ENCODE data around the gene KCNN3.
A peak's percentile ranks its signal among the peaks of the same experiment; 100 is the strongest.

KCNN3 gene

DNA sequence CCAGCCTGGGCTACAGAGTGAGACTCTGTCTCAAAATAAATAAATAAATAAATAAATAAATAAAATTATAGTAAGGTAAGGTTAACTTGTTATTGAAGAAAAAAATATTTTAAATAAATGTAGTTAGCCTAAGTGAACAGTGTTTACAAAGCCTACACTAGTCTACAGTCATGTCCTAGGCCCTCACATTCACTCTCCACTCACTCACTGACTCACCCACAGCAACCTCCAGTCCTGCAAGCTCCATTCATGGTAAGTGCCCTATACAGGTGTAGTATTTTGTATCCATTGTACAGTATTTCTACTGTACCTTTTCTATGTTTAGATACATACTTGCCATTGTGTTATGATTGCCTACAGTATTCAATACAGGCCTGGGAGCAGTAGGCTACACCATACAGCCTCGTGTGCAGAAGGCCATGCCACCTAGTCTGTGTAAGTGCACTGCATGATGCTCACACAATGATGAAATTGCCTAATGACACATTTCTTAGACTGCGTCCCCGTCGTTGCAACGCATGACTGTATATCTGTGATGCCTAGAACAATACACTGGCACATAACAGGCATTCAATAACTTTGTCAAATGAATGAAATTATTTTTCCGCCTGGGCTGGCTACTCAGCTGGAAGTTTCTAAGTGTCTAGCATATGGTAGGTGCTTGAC is 14.8 kb downstream of the KCNN3 start:
- no peak overlapping the region for H3K27ac ChIP-seq (ENCODE audit: extremely low read depth, low read depth, low read length)
- POLR2A ChIA-PET: interaction anchor here (1.3 kb wide), 1 partner anchor 15 kb away, joined by 3 read pairs; the partner anchor contains the start of gene KCNN3

DNA sequence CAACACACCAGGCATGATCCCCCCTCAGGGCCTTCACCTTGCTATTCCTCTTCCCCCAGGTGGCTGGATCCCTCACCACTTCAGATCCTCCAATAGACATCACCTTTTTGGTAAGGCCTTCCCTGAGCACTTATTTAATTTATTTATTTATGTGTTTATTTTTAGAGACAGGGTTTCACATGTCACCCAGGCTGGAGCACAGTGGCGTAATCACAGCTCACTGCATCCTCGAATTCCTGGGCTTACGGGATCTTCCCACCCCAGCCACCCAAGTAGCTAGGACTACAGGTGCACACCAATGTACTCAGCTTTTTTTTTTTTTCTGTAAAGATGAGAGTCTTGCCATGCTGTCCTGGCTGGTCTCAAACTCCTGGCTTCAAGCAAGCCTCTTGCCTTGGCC is 17.2 kb downstream of the KCNN3 start:
- ChIA-PET CTCF (interaction anchor here (0.6 kb wide), 1 partner anchor 180 kb away, joined by 3 read pairs; no protein-coding TSS in a partner anchor), POLR2A (interaction anchor here (0.6 kb wide), 1 partner anchor 219 kb away, joined by 3 read pairs; no protein-coding TSS in a partner anchor)
- H3K4me3 ChIP-seq (ENCODE audit: low read depth, low read length): no peak overlapping the region
- no peaks in the 10 kb centered on the region for H3K4me1 ChIP-seq (ENCODE audit: control insufficient read depth, insufficient read depth, low read length)
- TF ChIP-seq ZNF239 (tag by site-specific recombination; IDR thresholded peaks at IDR 0.05) (no peak), ZBTB17 (tag by site-specific recombination; IDR thresholded peaks at IDR 0.05) (no peak), ZNF473 (tag by site-specific recombination; IDR thresholded peaks at IDR 0.05) (no peak), ZNF274 (IDR thresholded peaks at IDR 0.05; ENCODE audit: low read length) (no peak), ZNF274 (tag by site-specific recombination; IDR thresholded peaks at IDR 0.05; ENCODE audit: borderline replicate concordance) (no peak), IKZF3 (tag by site-specific recombination; IDR thresholded peaks at IDR 0.05) (no peak), ZFP69B (tag by site-specific recombination; IDR thresholded peaks at IDR 0.05) (no peak), ZBTB1 (tag by site-specific recombination; IDR thresholded peaks at IDR 0.05) (no peak)
- TF ChIP-seq, protein P1, sequence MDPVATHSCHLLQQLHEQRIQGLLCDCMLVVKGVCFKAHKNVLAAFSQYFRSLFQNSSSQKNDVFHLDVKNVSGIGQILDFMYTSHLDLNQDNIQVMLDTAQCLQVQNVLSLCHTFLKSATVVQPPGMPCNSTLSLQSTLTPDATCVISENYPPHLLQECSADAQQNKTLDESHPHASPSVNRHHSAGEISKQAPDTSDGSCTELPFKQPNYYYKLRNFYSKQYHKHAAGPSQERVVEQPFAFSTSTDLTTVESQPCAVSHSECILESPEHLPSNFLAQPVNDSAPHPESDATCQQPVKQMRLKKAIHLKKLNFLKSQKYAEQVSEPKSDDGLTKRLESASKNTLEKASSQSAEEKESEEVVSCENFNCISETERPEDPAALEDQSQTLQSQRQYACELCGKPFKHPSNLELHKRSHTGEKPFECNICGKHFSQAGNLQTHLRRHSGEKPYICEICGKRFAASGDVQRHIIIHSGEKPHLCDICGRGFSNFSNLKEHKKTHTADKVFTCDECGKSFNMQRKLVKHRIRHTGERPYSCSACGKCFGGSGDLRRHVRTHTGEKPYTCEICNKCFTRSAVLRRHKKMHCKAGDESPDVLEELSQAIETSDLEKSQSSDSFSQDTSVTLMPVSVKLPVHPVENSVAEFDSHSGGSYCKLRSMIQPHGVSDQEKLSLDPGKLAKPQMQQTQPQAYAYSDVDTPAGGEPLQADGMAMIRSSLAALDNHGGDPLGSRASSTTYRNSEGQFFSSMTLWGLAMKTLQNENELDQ (tag by site-specific recombination; IDR thresholded peaks at IDR 0.05; ENCODE audit: low read depth): no peak
- TF ChIP-seq, protein P2, sequence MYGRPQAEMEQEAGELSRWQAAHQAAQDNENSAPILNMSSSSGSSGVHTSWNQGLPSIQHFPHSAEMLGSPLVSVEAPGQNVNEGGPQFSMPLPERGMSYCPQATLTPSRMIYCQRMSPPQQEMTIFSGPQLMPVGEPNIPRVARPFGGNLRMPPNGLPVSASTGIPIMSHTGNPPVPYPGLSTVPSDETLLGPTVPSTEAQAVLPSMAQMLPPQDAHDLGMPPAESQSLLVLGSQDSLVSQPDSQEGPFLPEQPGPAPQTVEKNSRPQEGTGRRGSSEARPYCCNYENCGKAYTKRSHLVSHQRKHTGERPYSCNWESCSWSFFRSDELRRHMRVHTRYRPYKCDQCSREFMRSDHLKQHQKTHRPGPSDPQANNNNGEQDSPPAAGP (tag by site-specific recombination; IDR thresholded peaks at IDR 0.05): no peak
- no peak overlapping the region for H3K27ac ChIP-seq (ENCODE audit: extremely low read depth, low read depth, low read length)
- H3K9me3 ChIP-seq (ENCODE audit: control insufficient read depth, insufficient read depth, low read depth, low read length): no peaks in the 10 kb centered on the region
- H3K36me3 ChIP-seq (ENCODE audit: control insufficient read depth in 2 of 2, insufficient read depth in 1 of 2, low read length in 2 of 2): no peaks in the 10 kb centered on the region

More for the DNA sequence above, 14.8 kb downstream of the KCNN3 start:
- H3K36me3 ChIP-seq (ENCODE audit: control insufficient read depth in 2 of 2, insufficient read depth in 1 of 2, low read length in 2 of 2): no peaks in the 10 kb centered on the region
- H3K4me1 ChIP-seq (ENCODE audit: control insufficient read depth, insufficient read depth, low read length): no peaks in the 10 kb centered on the region
- no peaks in the 10 kb centered on the region for H3K9me3 ChIP-seq (ENCODE audit: control insufficient read depth, insufficient read depth, low read depth, low read length)
- H3K4me3 ChIP-seq (ENCODE audit: low read depth, low read length): no peak overlapping the region
- TF ChIP-seq WT1 (tag by site-specific recombination; IDR thresholded peaks at IDR 0.05): no peak
- no peak for TF ChIP-seq ZNF248 (tag by site-specific recombination; IDR thresholded peaks at IDR 0.05)
- TF ChIP-seq ZNF747 (tag by site-specific recombination; IDR thresholded peaks at IDR 0.05): no peak
- TF ChIP-seq ZNF16 (tag by site-specific recombination; IDR thresholded peaks at IDR 0.05; ENCODE audit: low read depth): no peak
- CTCF ChIA-PET: interaction anchor here (0.7 to 1.5 kb wide), 3 partner anchors 10 to 84 kb away, joined by 3 to 4 read pairs (median 4); partner anchors contain the start of gene KCNN3

GRCh38 chr1:154851392-154852177 is 18.5 kb downstream of the KCNN3 start:
- Histone ChIP-seq H3K4me1 (ENCODE audit: control insufficient read depth, insufficient read depth, low read length) (no peaks in the 10 kb centered on the region), H3K36me3 (ENCODE audit: control insufficient read depth in 2 of 2, insufficient read depth in 1 of 2, low read length in 2 of 2) (no peaks in the 10 kb centered on the region), H3K9me3 (ENCODE audit: control insufficient read depth, insufficient read depth, low read depth, low read length) (no peaks in the 10 kb centered on the region), H3K4me3 (ENCODE audit: low read depth, low read length) (no peak overlapping the region), H3K27ac (ENCODE audit: extremely low read depth, low read depth, low read length) (no peak overlapping the region)
- ChIA-PET CTCF (interaction anchor here (0.7 kb wide), 1 partner anchor 22 kb away, joined by 3 read pairs; no protein-coding TSS in a partner anchor), POLR2A (no interaction called here)
- no peak for TF ChIP-seq ZNF529 (tag by site-specific recombination; IDR thresholded peaks at IDR 0.05; ENCODE audit: insufficient replicate concordance)
- TF ChIP-seq ZNF837 (tag by site-specific recombination; IDR thresholded peaks at IDR 0.05): no peak
- no peak for TF ChIP-seq ZNF23 (tag by site-specific recombination; IDR thresholded peaks at IDR 0.05; ENCODE audit: borderline replicate concordance)
- no peak for TF ChIP-seq ZNF626 (tag by site-specific recombination; IDR thresholded peaks at IDR 0.05)
- peak; percentile 15; the same call in 1 of the 2 replicates for TF ChIP-seq ZFHX2 (tag by site-specific recombination; conservative IDR thresholded peaks at IDR 0.05)
- TF ChIP-seq, protein P3, sequence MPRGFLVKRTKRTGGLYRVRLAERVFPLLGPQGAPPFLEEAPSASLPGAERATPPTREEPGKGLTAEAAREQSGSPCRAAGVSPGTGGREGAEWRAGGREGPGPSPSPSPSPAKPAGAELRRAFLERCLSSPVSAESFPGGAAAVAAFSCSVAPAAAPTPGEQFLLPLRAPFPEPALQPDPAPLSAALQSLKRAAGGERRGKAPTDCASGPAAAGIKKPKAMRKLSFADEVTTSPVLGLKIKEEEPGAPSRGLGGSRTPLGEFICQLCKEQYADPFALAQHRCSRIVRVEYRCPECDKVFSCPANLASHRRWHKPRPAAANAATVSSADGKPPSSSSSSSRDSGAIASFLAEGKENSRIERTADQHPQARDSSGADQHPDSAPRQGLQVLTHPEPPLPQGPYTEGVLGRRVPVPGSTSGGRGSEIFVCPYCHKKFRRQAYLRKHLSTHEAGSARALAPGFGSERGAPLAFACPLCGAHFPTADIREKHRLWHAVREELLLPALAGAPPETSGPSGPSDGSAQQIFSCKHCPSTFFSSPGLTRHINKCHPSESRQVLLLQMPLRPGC (tag by site-specific recombination; IDR thresholded peaks at IDR 0.05): no peak
- TF ChIP-seq KLF16 (tag by site-specific recombination; IDR thresholded peaks at IDR 0.05): no peak
